H1 (cell line): ENCODE results near the gene P3H2. TPM values are rescaled to one million over a fixed set of nuclear protein-coding genes. Genes with fewer than 3 reads are reported as not detected.

ENCODE experiments used
- SIX5 ChIP-seq: IDR thresholded peaks from 2 replicates; pipeline ENCODE4 v1.6.1; 2011; ENCODE audit warnings: mild to moderate bottlenecking, low read depth, low read length
- TAF7 ChIP-seq: optimal IDR thresholded peaks from 2 replicates; pipeline ENCODE3; 2011; ENCODE audit warnings: low read depth, mild to moderate bottlenecking, inconsistent platforms, low read length, moderate library complexity, borderline replicate concordance
- polyA plus RNA-seq, 7 experiments: library from polyadenylated mRNA; depleted of rRNA in 3 of 7; stranded (reverse) in 5 of 7; unstranded in 2 of 7; fragments of >200 nt in 5 of 7; fragments of 200-250 nt in 2 of 7; gene quantifications; 1 replicate in 5 of 7; 2 replicates in 1 of 7; 4 replicates in 1 of 7; pipeline versions ENCODE4 v1.2.1 to v1.2.3, GENCODE V29; 2011 to 2013; ENCODE audit warnings: missing spikeins in 2 of 7, mixed read lengths in 2 of 7
- total RNA-seq: library from RNA; stranded (reverse); fragmentation: NEBNext Ultra II Directional; extraction: Animal tissue kit (Norgen Biotek cat#: 25700); gene quantifications from 2 replicates; pipeline ENCODE4 v1.2.1, GENCODE V29; 2021
- TF ChIP-seq, protein P1 (sequence below): IDR thresholded peaks from 2 replicates; pipeline ENCODE4 v1.6.1; 2012; ENCODE audit warnings: inconsistent platforms

P3H2 gene
- total and polyA plus RNA-seq, 2 of the 8 experiments (the other 6 are each of a cell fraction or from before 2014, with no cell fraction given), result 40.5 to 60.4 TPM

DNA sequence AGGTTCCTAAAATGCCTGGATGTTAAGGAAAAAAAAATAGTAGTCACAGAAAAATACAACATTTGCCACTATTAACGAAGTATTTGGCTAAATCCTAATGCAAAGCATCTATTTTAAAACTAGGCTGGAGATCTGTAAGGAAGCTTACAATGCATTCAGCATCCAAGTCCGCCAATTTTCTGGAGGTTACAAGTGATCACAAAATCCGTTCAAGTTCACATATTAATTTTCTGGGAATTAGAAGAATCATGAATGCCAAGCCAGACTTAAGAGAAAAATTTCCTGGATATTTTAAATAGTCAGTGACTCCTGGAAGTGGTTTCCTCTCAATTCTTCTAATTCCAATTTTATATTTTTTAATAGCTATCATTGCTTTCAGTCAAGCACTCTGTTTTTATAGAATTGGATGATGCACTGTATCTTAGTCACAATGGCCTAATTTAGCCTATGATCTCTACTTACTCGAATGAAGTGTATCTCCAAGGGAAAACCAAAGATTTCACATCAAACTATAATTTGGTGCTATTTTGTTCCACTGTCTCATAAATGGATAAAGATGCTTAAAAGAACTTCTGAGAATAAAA is 60.4 kb downstream of the P3H2 start (continued):
- TF ChIP-seq, protein P1, sequence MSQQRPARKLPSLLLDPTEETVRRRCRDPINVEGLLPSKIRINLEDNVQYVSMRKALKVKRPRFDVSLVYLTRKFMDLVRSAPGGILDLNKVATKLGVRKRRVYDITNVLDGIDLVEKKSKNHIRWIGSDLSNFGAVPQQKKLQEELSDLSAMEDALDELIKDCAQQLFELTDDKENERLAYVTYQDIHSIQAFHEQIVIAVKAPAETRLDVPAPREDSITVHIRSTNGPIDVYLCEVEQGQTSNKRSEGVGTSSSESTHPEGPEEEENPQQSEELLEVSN, result no peak
- TF ChIP-seq TAF7 (no peak), SIX5 (no peak)
